ENCODE measurements around the gene PMM2. TPM values are rescaled to one million over a fixed set of nuclear protein-coding genes. Genes with fewer than 3 reads are reported as not detected.

Gene PMM2
- total and polyA plus RNA-seq, 9 of the 15 experiments (the other 6 are each of a cell fraction or from before 2014, with no cell fraction given) = 5.6 to 42.7 (median 25.9) TPM

DNA sequence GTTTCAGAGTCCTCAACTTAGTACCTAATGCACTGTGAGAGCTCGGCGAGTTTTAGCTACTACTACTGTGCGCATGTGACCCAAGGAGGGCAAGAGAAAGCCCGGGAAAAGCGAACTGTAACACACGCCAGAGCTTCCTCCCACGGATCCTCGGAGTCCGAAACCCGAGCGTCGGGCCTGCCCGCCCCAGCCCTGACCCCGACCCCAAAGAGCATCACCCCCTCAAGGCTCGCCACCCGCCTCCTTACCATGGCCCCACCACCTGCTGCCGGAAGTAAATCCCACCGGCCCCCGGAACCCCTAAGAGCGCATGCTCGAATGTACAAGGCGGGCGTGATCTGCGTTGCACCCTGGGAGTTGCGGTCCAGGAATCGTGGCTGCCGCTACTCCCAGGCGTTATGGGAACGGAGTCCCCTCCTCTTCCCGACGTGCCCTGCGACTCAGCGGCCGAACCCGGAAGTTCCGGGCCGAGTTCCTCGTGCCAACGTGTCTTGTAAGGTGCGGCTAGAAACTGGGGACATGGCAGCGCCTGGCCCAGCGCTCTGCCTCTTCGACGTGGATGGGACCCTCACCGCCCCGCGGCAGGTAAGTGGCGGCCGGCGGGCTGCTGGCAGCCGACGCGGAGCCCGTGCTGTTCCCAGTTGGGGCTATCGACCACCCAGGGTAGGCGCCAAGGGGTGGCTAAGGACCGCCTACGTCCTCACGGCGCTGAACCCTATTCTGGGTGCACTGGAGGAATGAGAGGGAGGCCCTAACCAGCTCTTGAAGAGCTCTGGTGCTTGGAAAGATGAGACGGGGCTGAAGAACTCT, at the start of gene PMM2, which contains the start of gene TMEM186 (continued):
- TF ChIP-seq, protein P1, sequence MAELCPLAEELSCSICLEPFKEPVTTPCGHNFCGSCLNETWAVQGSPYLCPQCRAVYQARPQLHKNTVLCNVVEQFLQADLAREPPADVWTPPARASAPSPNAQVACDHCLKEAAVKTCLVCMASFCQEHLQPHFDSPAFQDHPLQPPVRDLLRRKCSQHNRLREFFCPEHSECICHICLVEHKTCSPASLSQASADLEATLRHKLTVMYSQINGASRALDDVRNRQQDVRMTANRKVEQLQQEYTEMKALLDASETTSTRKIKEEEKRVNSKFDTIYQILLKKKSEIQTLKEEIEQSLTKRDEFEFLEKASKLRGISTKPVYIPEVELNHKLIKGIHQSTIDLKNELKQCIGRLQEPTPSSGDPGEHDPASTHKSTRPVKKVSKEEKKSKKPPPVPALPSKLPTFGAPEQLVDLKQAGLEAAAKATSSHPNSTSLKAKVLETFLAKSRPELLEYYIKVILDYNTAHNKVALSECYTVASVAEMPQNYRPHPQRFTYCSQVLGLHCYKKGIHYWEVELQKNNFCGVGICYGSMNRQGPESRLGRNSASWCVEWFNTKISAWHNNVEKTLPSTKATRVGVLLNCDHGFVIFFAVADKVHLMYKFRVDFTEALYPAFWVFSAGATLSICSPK (IDR thresholded peaks at IDR 0.05; ENCODE audit: borderline replicate concordance) = no peak
- TF ChIP-seq, protein P2, sequence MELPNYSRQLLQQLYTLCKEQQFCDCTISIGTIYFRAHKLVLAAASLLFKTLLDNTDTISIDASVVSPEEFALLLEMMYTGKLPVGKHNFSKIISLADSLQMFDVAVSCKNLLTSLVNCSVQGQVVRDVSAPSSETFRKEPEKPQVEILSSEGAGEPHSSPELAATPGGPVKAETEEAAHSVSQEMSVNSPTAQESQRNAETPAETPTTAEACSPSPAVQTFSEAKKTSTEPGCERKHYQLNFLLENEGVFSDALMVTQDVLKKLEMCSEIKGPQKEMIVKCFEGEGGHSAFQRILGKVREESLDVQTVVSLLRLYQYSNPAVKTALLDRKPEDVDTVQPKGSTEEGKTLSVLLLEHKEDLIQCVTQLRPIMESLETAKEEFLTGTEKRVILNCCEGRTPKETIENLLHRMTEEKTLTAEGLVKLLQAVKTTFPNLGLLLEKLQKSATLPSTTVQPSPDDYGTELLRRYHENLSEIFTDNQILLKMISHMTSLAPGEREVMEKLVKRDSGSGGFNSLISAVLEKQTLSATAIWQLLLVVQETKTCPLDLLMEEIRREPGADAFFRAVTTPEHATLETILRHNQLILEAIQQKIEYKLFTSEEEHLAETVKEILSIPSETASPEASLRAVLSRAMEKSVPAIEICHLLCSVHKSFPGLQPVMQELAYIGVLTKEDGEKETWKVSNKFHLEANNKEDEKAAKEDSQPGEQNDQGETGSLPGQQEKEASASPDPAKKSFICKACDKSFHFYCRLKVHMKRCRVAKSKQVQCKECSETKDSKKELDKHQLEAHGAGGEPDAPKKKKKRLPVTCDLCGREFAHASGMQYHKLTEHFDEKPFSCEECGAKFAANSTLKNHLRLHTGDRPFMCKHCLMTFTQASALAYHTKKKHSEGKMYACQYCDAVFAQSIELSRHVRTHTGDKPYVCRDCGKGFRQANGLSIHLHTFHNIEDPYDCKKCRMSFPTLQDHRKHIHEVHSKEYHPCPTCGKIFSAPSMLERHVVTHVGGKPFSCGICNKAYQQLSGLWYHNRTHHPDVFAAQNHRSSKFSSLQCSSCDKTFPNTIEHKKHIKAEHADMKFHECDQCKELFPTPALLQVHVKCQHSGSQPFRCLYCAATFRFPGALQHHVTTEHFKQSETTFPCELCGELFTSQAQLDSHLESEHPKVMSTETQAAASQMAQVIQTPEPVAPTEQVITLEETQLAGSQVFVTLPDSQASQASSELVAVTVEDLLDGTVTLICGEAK (IDR thresholded peaks at IDR 0.05) = peak; percentile 96
- TF ChIP-seq, protein P2 (CRISPR knock-in tag; IDR thresholded peaks at IDR 0.05) = no peak
- TF ChIP-seq ZNF134 (CRISPR knock-in tag; conservative IDR thresholded peaks at IDR 0.05) (no peak; the same call in 1 of the 2 replicates), DDX20 (tag; IDR thresholded peaks at IDR 0.05; ENCODE audit: low read depth) (no peak), ZZZ3 (IDR thresholded peaks at IDR 0.05) (no peak)
- TF ChIP-seq, protein P3, sequence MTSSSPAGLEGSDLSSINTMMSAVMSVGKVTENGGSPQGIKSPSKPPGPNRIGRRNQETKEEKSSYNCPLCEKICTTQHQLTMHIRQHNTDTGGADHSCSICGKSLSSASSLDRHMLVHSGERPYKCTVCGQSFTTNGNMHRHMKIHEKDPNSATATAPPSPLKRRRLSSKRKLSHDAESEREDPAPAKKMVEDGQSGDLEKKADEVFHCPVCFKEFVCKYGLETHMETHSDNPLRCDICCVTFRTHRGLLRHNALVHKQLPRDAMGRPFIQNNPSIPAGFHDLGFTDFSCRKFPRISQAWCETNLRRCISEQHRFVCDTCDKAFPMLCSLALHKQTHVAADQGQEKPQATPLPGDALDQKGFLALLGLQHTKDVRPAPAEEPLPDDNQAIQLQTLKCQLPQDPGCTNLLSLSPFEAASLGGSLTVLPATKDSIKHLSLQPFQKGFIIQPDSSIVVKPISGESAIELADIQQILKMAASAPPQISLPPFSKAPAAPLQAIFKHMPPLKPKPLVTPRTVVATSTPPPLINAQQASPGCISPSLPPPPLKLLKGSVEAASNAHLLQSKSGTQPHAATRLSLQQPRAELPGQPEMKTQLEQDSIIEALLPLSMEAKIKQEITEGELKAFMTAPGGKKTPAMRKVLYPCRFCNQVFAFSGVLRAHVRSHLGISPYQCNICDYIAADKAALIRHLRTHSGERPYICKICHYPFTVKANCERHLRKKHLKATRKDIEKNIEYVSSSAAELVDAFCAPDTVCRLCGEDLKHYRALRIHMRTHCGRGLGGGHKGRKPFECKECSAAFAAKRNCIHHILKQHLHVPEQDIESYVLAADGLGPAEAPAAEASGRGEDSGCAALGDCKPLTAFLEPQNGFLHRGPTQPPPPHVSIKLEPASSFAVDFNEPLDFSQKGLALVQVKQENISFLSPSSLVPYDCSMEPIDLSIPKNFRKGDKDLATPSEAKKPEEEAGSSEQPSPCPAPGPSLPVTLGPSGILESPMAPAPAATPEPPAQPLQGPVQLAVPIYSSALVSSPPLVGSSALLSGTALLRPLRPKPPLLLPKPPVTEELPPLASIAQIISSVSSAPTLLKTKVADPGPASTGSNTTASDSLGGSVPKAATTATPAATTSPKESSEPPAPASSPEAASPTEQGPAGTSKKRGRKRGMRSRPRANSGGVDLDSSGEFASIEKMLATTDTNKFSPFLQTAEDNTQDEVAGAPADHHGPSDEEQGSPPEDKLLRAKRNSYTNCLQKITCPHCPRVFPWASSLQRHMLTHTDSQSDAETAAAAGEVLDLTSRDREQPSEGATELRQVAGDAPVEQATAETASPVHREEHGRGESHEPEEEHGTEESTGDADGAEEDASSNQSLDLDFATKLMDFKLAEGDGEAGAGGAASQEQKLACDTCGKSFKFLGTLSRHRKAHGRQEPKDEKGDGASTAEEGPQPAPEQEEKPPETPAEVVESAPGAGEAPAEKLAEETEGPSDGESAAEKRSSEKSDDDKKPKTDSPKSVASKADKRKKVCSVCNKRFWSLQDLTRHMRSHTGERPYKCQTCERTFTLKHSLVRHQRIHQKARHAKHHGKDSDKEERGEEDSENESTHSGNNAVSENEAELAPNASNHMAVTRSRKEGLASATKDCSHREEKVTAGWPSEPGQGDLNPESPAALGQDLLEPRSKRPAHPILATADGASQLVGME (CRISPR knock-in tag; IDR thresholded peaks at IDR 0.05) = no peak
- TF ChIP-seq, protein P4, sequence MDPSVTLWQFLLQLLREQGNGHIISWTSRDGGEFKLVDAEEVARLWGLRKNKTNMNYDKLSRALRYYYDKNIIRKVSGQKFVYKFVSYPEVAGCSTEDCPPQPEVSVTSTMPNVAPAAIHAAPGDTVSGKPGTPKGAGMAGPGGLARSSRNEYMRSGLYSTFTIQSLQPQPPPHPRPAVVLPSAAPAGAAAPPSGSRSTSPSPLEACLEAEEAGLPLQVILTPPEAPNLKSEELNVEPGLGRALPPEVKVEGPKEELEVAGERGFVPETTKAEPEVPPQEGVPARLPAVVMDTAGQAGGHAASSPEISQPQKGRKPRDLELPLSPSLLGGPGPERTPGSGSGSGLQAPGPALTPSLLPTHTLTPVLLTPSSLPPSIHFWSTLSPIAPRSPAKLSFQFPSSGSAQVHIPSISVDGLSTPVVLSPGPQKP (CRISPR knock-in tag; IDR thresholded peaks at IDR 0.05) = no peak

Measured in K562 (cell line).